Activated CD8-positive, alpha-beta memory T cell treated with anti-CD3 and anti-CD28 coated beads, Interleukin-2, amount 50 U/mL, for 4 hours (primary cell): ENCODE measurements around the gene MTFP1.
"Not testable (repeated sequence)": the region's sequence is repeated elsewhere in the genome, so short reads cannot be mapped to it uniquely, and the experiment has no call there.

Source experiments
- DNase-seq: peaks from one replicate; pipeline ENCODE4 v3.0.0-alpha.2; 2020

Gene MTFP1

GRCh38 chr22:30402028-30402765 is 23.4 kb upstream of the MTFP1 start:
- no peak for DNase-seq

GRCh38 chr22:30402766-30403104 is 22.8 kb upstream of the MTFP1 start:
- DNase-seq = not testable (repeated sequence)

GRCh38 chr22:30404307-30404706 is 21.3 kb upstream of the MTFP1 start:
- DNase-seq = no peak

- DNase-seq = no peak
Measured at GRCh38 chr22:30405731-30406130, 19.8 kb upstream of the MTFP1 start.

- no peak for DNase-seq
Measured at GRCh38 chr22:30406400-30406799, 19.2 kb upstream of the MTFP1 start.

- no peak for DNase-seq
Measured at GRCh38 chr22:30408388-30409102, 17.0 kb upstream of the MTFP1 start.

GRCh38 chr22:30411780-30412179 is 13.8 kb upstream of the MTFP1 start:
- DNase-seq = no peak

- no peak for DNase-seq
Measured at GRCh38 chr22:30413001-30413400, 12.6 kb upstream of the MTFP1 start.

- DNase-seq = no peak
Measured at GRCh38 chr22:30413745-30414524, 11.6 kb upstream of the MTFP1 start.

- DNase-seq = no peak
Measured at GRCh38 chr22:30414525-30415047, 11.0 kb upstream of the MTFP1 start.

- no peak for DNase-seq
Measured at GRCh38 chr22:30416403-30416802, 9.2 kb upstream of the MTFP1 start.

GRCh38 chr22:30416837-30417236 is 8.7 kb upstream of the MTFP1 start:
- DNase-seq = no peak

- DNase-seq = no peak
Measured at GRCh38 chr22:30420347-30421125, 5.0 kb upstream of the MTFP1 start.

GRCh38 chr22:30421695-30422480 is 3.7 kb upstream of the MTFP1 start:
- no peak for DNase-seq

GRCh38 chr22:30422481-30423300 is 2.9 kb upstream of the MTFP1 start:
- DNase-seq = no peak

GRCh38 chr22:30423301-30423958 is 2.1 kb upstream of the MTFP1 start:
- DNase-seq = peak; percentile 45

GRCh38 chr22:30423959-30424533 is 1.5 kb upstream of the MTFP1 start:
- peak; percentile 94 for DNase-seq

- no peak for DNase-seq
Measured at GRCh38 chr22:30424534-30425326, 838 bp upstream of the MTFP1 start.

GRCh38 chr22:30425327-30425615 is 297 bp upstream of the MTFP1 start:
- DNase-seq = no peak
